CD4-positive, alpha-beta T cell (primary cell): ENCODE measurements around the gene PTPRD. TPM values are rescaled to one million over a fixed set of nuclear protein-coding genes. Genes with fewer than 3 reads are reported as not detected.

Experiments
- ATAC-seq: fragments of 200-7000 bp; cut with Tn5 transposase; one replicate; pipeline ENCODE4 v1.10.0; 2022; ENCODE audit warnings: mild to moderate bottlenecking; ENCODE audit not compliant: poor library complexity
- CTCF ChIA-PET: fragments of 350-600 bp; sonication (Branson Sonifier 250); formaldehyde crosslinking; loops from one replicate; lab custom pipeline; 2021; ENCODE audit warnings: antibody characterized with exemption, inconsistent platforms; lab: Charles Lee
- POLR2A ChIA-PET: fragments of 350-600 bp; sonication (Branson Sonifier 250); formaldehyde crosslinking; loops from one replicate; lab custom pipeline; 2021; ENCODE audit warnings: antibody characterized with exemption, inconsistent platforms; lab: Charles Lee
- DNase-seq, 14 experiments: peaks; one replicate each; pipeline ENCODE4 v3.0.0-alpha.2; 2013 to 2020; ENCODE audit warnings: mixed read lengths in 2 of 14
- H3K27ac ChIP-seq, 2 donors: one replicate each; pipeline versions ENCODE4 v1.5.1 to v1.7.0; 2013; ENCODE audit warnings: low read length in 2 of 2, low read depth in 1 of 2, mild to moderate bottlenecking in 1 of 2
- H3K27me3 ChIP-seq, 2 experiments: 1 replicate in 1 of 2; 2 replicates in 1 of 2; pipeline versions ENCODE4 v1.6.1 to v1.7.0; 2013; ENCODE audit warnings: low read length in 2 of 2, control low read depth in 1 of 2, mild to moderate bottlenecking in 1 of 2, moderate library complexity in 1 of 2; ENCODE audit not compliant: insufficient read depth in 2 of 2, control insufficient read depth in 1 of 2
- H3K36me3 ChIP-seq: one replicate; pipeline ENCODE4 v1.6.1; 2013; ENCODE audit warnings: low read length, control low read depth; ENCODE audit not compliant: insufficient read depth
- H3K4me1 ChIP-seq: one replicate; pipeline ENCODE4 v1.6.1; 2013; ENCODE audit warnings: low read length, control low read depth; ENCODE audit not compliant: insufficient read depth
- H3K4me3 ChIP-seq: one replicate; pipeline ENCODE4 v1.5.1; 2013; ENCODE audit warnings: mild to moderate bottlenecking, low read length, moderate library complexity
- H3K9me3 ChIP-seq, 2 experiments: 1 replicate in 1 of 2; 2 replicates in 1 of 2; pipeline versions ENCODE4 v1.6.1 to v1.7.0; 2013; ENCODE audit warnings: low read length in 2 of 2, mild to moderate bottlenecking in 2 of 2, control low read depth in 1 of 2, moderate library complexity in 1 of 2; ENCODE audit not compliant: control insufficient read depth in 1 of 2, insufficient read depth in 1 of 2
- H3K27ac Mint-ChIP-seq: one replicate; pipeline ENCODE4 v1.8.0; 2020; ENCODE audit warnings: mixed read lengths
- H3K27me3 Mint-ChIP-seq: one replicate; pipeline ENCODE4 v1.8.0; 2021; ENCODE audit warnings: mixed read lengths
- H3K36me3 Mint-ChIP-seq: one replicate; pipeline ENCODE4 v1.8.0; 2021; ENCODE audit warnings: low read depth, mixed read lengths
- H3K4me1 Mint-ChIP-seq: one replicate; pipeline ENCODE4 v1.8.0; 2021; ENCODE audit warnings: low read depth, mixed read lengths
- H3K4me3 Mint-ChIP-seq: one replicate; pipeline ENCODE4 v1.8.0; 2020; ENCODE audit warnings: mild to moderate bottlenecking, mixed read lengths
- H3K9me3 Mint-ChIP-seq: one replicate; pipeline ENCODE4 v1.8.0; 2020; ENCODE audit warnings: mixed read lengths
- intact Hi-C, 2 experiments: fragments of 100-400 bp; cut with DNase I in 1 of 2; cut with micrococcal nuclease in 1 of 2; formaldehyde crosslinking; loops; one replicate each; pipeline versions ENCODE4 v1.15.1 to v1.9.0; 2023 to 2025; cut with DNase I, micrococcal nuclease
- total RNA-seq, 174 experiments: library from RNA in 2 of 174; stranded (reverse) in 2 of 174; gene quantifications; one replicate each; pipeline ENCODE4 v1.2.3 and lab custom pipeline; 2021 to 2026
- TF ChIP-seq, protein P1 (sequence below): fragments of 200-600 bp; IDR thresholded peaks from one replicate; pipeline ENCODE4 v1.8.0; 2022; ENCODE audit warnings: antibody characterized with exemption, mild to moderate bottlenecking

Gene PTPRD
- total RNA-seq, 2 experiments from 2014 or later, result not detected

GRCh38 chr9:8686516-8686915 is 1926.3 kb downstream of the PTPRD start:
- POLR2A ChIA-PET, result no interaction called here
- intact Hi-C loops, result no loop called here
- Histone ChIP-seq H3K27me3 (no peaks in the 10 kb centered on the region), H3K4me3 (no peak overlapping the region), H3K9me3 (no peaks in the 10 kb centered on the region), H3K4me1 (no peaks in the 10 kb centered on the region), H3K27ac (no peak overlapping the region), H3K36me3 (no peaks in the 10 kb centered on the region)
- H3K27ac Mint-ChIP-seq, result no peak overlapping the region
- no peak overlapping the region for H3K4me3 Mint-ChIP-seq
- CTCF ChIA-PET, result no interaction called here
- peaks cover 2% of the 10 kb centered on the region for H3K9me3 Mint-ChIP-seq
- peak in 1 of 14 experiments; percentile 1 for DNase-seq
- no peaks in the 10 kb centered on the region for H3K4me1 Mint-ChIP-seq
- ATAC-seq, result no peak
- no peaks in the 10 kb centered on the region for H3K27me3 Mint-ChIP-seq
- H3K36me3 Mint-ChIP-seq, result no peaks in the 10 kb centered on the region
- TF ChIP-seq, protein P1, sequence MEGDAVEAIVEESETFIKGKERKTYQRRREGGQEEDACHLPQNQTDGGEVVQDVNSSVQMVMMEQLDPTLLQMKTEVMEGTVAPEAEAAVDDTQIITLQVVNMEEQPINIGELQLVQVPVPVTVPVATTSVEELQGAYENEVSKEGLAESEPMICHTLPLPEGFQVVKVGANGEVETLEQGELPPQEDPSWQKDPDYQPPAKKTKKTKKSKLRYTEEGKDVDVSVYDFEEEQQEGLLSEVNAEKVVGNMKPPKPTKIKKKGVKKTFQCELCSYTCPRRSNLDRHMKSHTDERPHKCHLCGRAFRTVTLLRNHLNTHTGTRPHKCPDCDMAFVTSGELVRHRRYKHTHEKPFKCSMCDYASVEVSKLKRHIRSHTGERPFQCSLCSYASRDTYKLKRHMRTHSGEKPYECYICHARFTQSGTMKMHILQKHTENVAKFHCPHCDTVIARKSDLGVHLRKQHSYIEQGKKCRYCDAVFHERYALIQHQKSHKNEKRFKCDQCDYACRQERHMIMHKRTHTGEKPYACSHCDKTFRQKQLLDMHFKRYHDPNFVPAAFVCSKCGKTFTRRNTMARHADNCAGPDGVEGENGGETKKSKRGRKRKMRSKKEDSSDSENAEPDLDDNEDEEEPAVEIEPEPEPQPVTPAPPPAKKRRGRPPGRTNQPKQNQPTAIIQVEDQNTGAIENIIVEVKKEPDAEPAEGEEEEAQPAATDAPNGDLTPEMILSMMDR, result no peak

DNA sequence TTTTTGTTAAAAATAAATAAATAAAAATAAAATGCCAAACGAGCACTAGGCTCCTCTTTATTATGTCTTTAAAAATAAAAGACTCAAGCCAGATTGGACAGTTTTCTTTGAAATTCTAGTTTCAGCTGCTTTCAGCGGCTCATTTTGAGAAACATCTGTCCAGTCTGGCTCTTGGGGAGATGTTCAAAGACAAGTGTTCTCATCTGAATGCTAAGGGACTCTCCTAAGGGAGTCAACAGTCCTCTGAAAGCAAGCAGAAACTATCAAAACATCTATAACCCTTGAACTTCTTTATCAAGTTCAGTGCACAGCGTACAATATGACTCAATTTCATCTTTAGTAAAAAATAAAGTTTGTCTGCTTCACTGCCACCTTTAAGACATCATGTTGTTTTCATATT is 1927.0 kb downstream of the PTPRD start:
- H3K36me3 ChIP-seq, result no peaks in the 10 kb centered on the region
- TF ChIP-seq, protein P1, result no peak
- no peaks in the 10 kb centered on the region for H3K27me3 ChIP-seq
- H3K36me3 Mint-ChIP-seq, result no peaks in the 10 kb centered on the region
- H3K9me3 ChIP-seq, result no peaks in the 10 kb centered on the region
- H3K4me1 Mint-ChIP-seq, result no peaks in the 10 kb centered on the region
- no peak overlapping the region for H3K27ac ChIP-seq
- H3K4me1 ChIP-seq, result no peaks in the 10 kb centered on the region
- ATAC-seq, result no peak
- POLR2A ChIA-PET, result no interaction called here
- DNase-seq, result no peak
- no peak overlapping the region for H3K27ac Mint-ChIP-seq
- intact Hi-C loops, result no loop called here
- no peak overlapping the region for H3K4me3 ChIP-seq
- no peaks in the 10 kb centered on the region for H3K27me3 Mint-ChIP-seq
- H3K9me3 Mint-ChIP-seq, result peaks cover 2% of the 10 kb centered on the region
- no peak overlapping the region for H3K4me3 Mint-ChIP-seq
- CTCF ChIA-PET, result no interaction called here

DNA sequence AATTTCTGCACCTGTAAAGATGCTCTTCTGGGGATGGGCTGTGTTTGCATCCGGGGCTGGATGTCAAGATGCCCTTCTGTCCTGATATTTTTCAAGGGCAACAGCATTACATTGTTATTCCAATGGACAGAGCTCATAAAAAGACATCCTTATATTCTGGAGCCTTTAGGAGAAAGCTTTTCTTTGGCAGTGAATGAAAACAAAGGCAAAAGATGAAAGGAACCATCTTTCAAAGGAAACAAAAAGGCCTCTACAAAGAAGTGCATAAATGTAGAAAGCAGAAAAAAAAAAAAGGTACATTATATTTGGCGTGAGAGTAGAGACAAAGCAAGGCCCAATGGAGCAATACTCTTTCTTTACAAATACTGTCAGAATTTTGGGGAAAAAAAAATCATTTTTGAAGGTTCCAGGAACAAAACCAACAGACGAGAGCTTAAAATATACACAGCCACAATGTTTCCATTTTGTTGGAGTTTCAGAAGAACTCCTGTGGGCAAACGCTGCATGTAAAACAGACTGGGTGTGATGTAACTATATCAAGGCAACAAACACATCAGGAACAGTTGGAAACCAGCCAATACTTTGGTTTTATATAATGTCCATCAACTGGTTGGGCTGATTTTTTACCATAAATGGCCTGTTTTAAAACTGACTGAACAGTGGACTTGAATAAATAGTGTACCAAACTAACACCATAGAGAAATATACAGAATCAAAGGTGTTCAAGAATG is 1927.7 kb downstream of the PTPRD start:
- Mint-ChIP-seq H3K36me3 (no peaks in the 10 kb centered on the region), H3K27me3 (no peaks in the 10 kb centered on the region), H3K9me3 (peaks cover 2% of the 10 kb centered on the region), H3K27ac (no peak overlapping the region), H3K4me3 (no peak overlapping the region), H3K4me1 (no peaks in the 10 kb centered on the region)
- Histone ChIP-seq H3K36me3 (no peaks in the 10 kb centered on the region), H3K4me3 (no peak overlapping the region), H3K9me3 (no peaks in the 10 kb centered on the region), H3K27ac (no peak overlapping the region), H3K4me1 (no peaks in the 10 kb centered on the region), H3K27me3 (no peaks in the 10 kb centered on the region)
- TF ChIP-seq, protein P1, result no peak
- CTCF ChIA-PET, result no interaction called here
- intact Hi-C loops, result no loop called here
- no peak for DNase-seq
- POLR2A ChIA-PET, result no interaction called here
- ATAC-seq, result no peak
